Stimulated activated memory B cell treated with anti-CD40 and anti-IgM and Interleukin-4, amounts not matched to agents 10 μg/mL and 1 μg/mL and 100 μg/mL, for 72 hours (primary cell): Measurements from ENCODE around the gene RITA1.

Source experiments
- ATAC-seq: fragments of 150-1000 bp; cut with Tn5 transposase; 2 replicates; pipeline ENCODE4 v1.10.0; 2021
- H3K27ac Mint-ChIP-seq: one replicate; pipeline ENCODE4 v1.8.0; 2022; ENCODE audit warnings: mild to moderate bottlenecking, mixed read lengths
- H3K27me3 Mint-ChIP-seq: one replicate; pipeline ENCODE4 v1.8.0; 2022; ENCODE audit warnings: mixed read lengths
- H3K36me3 Mint-ChIP-seq: one replicate; pipeline ENCODE4 v1.8.0; 2022; ENCODE audit warnings: mixed read lengths
- H3K4me1 Mint-ChIP-seq: one replicate; pipeline ENCODE4 v1.8.0; 2022; ENCODE audit warnings: mixed read lengths
- H3K4me3 Mint-ChIP-seq: one replicate; pipeline ENCODE4 v1.8.0; 2022; ENCODE audit warnings: mild to moderate bottlenecking, moderate library complexity, mixed read lengths
- H3K9me3 Mint-ChIP-seq: one replicate; pipeline ENCODE4 v1.8.0; 2022; ENCODE audit warnings: mixed read lengths

Gene RITA1

GRCh38 chr12:113221997-113222729 lies 36.6 kb downstream of the RITA1 start:
- Mint-ChIP-seq H3K4me3 (peak overlapping the region; percentile 87), H3K27ac (peak overlapping the region; percentile 97), H3K27me3 (no peaks in the 10 kb centered on the region), H3K9me3 (no peaks in the 10 kb centered on the region), H3K36me3 (peaks cover 14% of the 10 kb centered on the region), H3K4me1 (peaks cover 26% of the 10 kb centered on the region)
- peak; percentile 0 for ATAC-seq

GRCh38 chr12:113222730-113223531 lies 37.4 kb downstream of the RITA1 start:
- Mint-ChIP-seq H3K4me3 (peak overlapping the region; percentile 87), H3K9me3 (no peaks in the 10 kb centered on the region), H3K4me1 (peaks cover 25% of the 10 kb centered on the region), H3K27me3 (no peaks in the 10 kb centered on the region), H3K36me3 (peaks cover 22% of the 10 kb centered on the region), H3K27ac (peak overlapping the region; percentile 97)
- no peak for ATAC-seq

DNA sequence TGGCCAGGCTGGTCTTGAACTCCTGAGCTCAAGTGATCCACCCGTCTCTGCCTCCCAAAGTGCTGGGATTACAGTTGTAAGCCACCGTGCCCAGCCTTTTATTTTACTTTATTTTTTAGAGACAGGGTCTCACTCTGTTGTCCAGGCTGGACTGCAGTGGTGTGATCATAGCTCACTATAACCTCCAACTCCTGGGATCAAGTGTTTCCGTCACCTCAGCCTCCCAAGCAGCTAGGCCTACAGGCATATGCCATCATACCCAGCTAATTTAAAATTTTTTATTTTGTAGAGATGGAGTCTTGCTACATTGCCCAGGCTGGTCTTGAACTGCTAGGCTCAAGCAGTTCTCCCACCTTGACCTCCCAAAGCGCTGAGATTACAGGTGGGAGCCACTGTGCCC lies 39.4 kb downstream of the RITA1 start:
- Mint-ChIP-seq H3K4me1 (peaks cover 45% of the 10 kb centered on the region), H3K27me3 (no peaks in the 10 kb centered on the region), H3K9me3 (no peaks in the 10 kb centered on the region), H3K36me3 (peaks cover 34% of the 10 kb centered on the region), H3K4me3 (no peak overlapping the region), H3K27ac (no peak overlapping the region)
- no peak for ATAC-seq

DNA sequence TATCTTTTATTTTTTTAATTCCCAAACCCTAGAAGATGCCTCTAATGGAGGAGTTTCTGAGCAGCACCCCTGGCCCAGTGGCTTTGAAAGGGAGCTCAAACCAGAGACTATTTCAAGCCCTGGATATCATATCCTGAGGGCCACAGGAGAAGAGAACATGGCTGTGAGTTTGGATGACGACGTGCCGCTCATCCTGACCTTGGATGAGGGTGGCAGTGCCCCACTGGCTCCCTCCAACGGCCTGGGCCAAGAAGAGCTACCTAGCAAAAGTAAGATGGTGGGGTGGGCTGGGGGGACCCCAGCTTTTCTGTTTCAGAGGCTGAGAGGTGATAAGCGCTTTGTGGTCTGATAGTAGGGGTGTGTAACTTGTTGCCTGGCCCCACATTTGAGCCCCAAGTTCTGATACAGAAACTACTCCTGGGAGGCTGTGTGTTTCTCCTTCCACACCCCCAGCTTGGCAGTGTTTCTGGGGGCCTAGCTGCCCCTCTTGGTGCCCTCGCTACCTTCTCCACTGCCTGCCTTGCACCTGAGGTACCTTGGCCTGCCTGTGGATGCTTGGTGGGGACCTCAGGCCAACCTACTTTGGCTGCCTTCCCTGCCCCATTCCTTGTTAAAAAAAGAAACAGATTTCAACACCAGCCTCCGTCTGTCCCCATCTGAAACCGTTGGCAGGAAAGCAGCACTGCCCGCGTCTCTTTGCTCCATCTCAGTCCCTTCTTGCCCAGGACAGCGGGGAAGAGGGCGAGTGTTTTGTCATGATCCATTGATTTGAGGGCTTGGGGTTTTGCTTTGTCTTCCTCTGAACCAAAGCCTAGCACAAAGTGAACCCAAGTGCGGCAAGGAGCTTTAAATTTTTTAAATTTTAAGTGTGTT lies 41.4 kb downstream of the RITA1 start:
- Mint-ChIP-seq H3K4me1 (peaks cover 53% of the 10 kb centered on the region), H3K4me3 (no peak overlapping the region), H3K9me3 (no peaks in the 10 kb centered on the region), H3K27me3 (no peaks in the 10 kb centered on the region), H3K36me3 (peaks cover 35% of the 10 kb centered on the region), H3K27ac (peak overlapping the region; percentile 97)
- ATAC-seq: no peak

DNA sequence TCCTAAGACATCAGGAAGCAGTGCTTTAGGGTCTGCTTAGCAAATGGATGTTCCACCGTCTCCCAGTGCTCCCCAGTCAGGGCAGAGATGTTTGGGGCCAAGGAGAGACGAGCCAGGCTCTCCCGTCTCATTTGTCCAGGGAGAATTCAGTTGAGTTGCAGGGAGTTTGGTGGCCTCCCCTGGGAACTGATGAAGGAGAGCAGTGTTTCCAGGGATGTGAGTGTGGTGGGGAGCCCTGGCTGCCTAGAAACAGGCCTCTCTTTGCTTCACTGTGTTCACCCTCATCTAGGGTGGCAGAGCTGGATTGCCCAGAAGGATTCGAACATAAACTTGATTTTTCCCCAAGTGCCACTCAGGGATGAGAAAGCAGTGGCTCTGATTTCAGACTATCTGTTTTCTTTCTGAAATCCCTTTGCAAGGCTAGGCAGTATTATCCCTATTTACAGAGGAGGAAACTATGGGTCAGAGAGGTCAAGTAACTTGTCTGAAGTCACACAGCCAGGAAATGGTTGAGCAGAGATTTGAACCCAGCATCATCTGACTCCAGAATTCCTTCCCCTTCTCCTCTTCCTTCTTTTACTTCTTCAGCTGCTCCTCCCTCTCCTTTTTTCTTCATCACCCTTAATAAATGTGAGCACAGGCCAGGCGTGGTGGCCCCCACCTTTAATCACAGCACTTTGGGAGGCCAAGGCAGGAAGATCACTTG lies 42.3 kb downstream of the RITA1 start:
- no peak overlapping the region for H3K4me3 Mint-ChIP-seq
- H3K4me1 Mint-ChIP-seq: peaks cover 49% of the 10 kb centered on the region
- no peaks in the 10 kb centered on the region for H3K27me3 Mint-ChIP-seq
- peak overlapping the region; percentile 97 for H3K27ac Mint-ChIP-seq
- no peaks in the 10 kb centered on the region for H3K9me3 Mint-ChIP-seq
- no peak for ATAC-seq
- H3K36me3 Mint-ChIP-seq: peaks cover 34% of the 10 kb centered on the region

DNA sequence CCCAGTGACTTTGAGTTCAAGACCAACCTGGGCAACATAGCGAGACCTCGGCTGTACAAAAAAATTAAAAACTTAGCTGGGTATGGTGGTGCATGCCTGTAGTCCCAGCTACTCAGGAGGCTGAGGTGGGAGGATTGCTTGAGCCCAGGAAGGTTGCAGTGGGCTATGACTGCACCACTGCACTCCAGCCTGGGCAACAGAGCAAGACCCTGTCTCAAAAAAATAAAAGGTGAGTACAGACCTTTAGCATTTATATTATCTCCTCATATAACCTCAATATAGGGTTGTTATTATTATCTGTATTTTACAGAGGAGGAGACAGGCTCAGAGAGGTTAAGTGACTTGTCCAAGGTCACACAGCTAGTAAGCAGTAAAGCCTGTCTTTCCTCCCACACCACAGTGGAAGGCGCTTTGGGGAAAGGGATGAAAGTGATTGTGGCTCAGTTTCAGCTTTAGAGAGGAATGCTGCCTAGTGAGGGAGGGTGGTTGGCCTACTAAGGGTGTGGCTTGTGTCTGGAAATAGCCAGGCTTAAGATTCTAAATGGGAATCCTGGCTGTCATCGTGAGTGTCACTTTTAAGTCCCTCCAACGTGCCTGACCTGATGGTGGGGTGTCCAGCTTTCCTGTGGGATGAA lies 43.0 kb downstream of the RITA1 start:
- ATAC-seq: no peak
- H3K9me3 Mint-ChIP-seq: no peaks in the 10 kb centered on the region
- H3K27ac Mint-ChIP-seq: peak overlapping the region; percentile 97
- no peaks in the 10 kb centered on the region for H3K27me3 Mint-ChIP-seq
- H3K4me1 Mint-ChIP-seq: peaks cover 49% of the 10 kb centered on the region
- no peak overlapping the region for H3K4me3 Mint-ChIP-seq
- peaks cover 41% of the 10 kb centered on the region for H3K36me3 Mint-ChIP-seq

DNA sequence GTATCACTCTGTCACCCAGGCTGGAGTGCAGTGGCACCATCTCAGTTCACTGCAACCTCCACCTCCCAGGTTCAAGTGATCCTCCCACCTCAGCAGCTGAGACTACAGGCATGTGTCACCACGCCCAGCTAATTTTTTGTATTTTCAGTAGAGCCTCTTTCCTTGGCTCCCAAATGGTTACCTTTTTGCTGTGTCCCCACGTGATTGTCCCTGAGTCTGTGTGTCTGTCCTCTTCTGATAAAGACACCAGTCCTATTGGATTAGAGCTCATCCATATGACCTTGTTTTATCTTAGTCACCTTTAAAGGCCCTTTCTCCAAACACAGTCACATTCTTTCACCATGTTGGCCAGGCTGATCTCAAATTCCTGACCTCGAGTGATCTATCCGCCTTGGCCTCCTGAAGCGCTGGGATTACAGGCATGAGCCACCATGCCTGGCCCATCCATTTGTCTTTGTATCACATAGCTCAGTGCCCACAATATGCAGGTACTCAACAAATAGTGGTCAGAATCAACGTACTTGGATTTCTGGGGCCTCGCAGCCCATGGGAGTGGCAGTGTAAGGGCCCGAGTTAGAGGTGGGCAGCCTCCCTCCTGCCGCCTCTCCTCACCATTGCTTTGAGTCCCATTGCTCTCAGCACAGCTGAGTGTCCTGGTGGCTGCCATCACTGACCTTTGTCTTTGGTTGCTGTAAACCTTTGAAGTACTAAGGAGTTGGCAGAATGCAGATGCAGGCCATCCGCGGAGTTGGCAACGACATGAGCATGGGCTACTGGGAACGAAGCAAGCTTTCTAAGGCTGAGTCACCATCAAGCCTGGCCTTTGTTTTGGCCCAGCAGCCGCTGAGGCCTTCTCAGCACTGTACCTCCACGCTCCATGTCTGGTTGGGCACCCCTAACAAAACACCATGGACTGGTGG lies 45.1 kb downstream of the RITA1 start:
- no peak for ATAC-seq

DNA sequence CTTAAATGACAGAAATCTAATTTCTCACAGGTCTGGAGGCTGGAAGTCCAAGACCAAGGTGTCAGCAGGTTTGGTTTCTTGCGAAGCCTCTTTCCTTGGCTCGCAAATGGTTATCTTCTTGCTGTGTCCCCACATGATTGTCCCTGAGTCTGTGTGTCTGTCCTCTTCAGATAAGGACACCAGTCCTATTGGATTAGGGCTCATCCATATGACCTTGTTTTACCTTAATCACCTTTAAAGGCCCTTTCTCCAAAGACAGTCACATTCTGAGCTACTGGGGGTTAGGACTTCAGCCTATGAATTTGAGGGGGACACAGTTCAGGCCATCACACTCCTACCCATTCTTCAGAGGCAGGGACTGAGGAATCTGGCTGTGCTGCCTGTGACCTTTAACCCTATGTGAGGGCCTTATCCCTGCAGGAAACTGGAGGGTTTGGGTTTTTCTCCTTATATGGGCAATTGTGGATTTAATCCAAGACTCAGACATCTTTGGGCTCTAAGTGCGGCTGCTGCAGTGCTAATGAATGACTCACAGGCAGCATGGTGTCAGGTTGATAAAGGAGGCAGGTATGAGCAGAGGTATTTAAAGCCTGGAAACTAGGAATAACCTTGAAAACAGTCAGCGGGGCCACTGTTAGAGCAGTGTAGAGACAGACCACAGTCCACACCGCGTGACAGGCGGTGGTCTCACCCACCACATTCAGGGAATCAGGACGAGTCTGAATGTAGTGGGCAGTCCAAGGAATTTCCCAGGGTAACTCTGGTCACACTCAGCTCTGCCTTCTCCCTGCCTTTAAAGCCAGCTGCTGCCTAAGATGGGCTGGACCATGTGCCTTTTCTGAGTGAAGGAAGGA lies 45.9 kb downstream of the RITA1 start:
- peaks cover 61% of the 10 kb centered on the region for H3K36me3 Mint-ChIP-seq
- peak overlapping the region; percentile 97 for H3K27ac Mint-ChIP-seq
- no peak overlapping the region for H3K4me3 Mint-ChIP-seq
- no peaks in the 10 kb centered on the region for H3K27me3 Mint-ChIP-seq
- H3K4me1 Mint-ChIP-seq: peaks cover 61% of the 10 kb centered on the region
- no peak for ATAC-seq
- no peaks in the 10 kb centered on the region for H3K9me3 Mint-ChIP-seq

More for the DNA sequence above, 45.1 kb downstream of the RITA1 start:
- peak overlapping the region; percentile 97 for H3K27ac Mint-ChIP-seq
- H3K9me3 Mint-ChIP-seq: no peaks in the 10 kb centered on the region
- H3K36me3 Mint-ChIP-seq: peaks cover 53% of the 10 kb centered on the region
- H3K4me3 Mint-ChIP-seq: peak overlapping the region; percentile 35
- no peaks in the 10 kb centered on the region for H3K27me3 Mint-ChIP-seq
- H3K4me1 Mint-ChIP-seq: peaks cover 52% of the 10 kb centered on the region

DNA sequence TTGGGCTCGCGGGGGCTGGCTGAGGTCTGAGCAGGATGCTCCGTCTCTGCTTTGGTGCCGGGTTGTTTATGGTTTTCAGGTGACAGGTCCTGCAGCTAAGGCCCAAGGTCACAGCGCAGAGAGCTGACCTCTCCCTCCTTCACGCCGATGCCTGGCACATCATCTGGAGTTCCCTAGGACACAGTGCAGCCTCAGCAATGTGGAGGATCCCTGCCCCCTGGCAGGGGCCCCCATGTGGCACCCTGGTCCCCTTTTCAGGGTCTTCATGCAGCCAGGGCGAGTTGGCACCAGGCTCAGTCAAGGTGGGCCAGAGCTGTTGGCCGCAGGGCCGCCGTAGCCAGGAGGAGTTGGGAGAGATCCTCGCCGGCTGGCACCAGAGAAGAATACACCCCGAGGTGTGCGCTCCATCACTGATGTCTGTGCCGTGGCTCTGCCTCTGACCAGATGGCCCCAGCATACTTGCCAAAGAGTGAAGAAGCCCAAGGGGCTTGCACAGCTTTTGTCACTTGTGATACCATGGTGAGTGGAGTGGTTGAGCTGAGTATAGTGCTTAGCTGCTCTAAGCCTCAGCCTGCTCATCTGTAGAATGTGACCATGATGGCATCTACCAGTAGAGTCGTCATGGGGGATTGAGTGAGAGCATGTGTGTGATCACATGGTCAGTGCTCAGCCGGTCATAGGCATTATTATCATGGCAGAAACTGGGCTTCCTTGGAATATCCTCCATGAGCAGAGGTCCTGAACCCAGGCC lies 46.7 kb downstream of the RITA1 start:
- H3K27ac Mint-ChIP-seq: peak overlapping the region; percentile 97
- ATAC-seq: no peak
- H3K27me3 Mint-ChIP-seq: no peaks in the 10 kb centered on the region
- no peak overlapping the region for H3K4me3 Mint-ChIP-seq
- H3K4me1 Mint-ChIP-seq: peaks cover 62% of the 10 kb centered on the region
- H3K9me3 Mint-ChIP-seq: no peaks in the 10 kb centered on the region
- peaks cover 60% of the 10 kb centered on the region for H3K36me3 Mint-ChIP-seq

- H3K36me3 Mint-ChIP-seq: peaks cover 58% of the 10 kb centered on the region
- no peaks in the 10 kb centered on the region for H3K27me3 Mint-ChIP-seq
- peak; percentile 91 for ATAC-seq
- H3K9me3 Mint-ChIP-seq: no peaks in the 10 kb centered on the region
- peaks cover 55% of the 10 kb centered on the region for H3K4me1 Mint-ChIP-seq
- peak overlapping the region; percentile 97 for H3K27ac Mint-ChIP-seq
- peak overlapping the region; percentile 28 for H3K4me3 Mint-ChIP-seq
Observed at GRCh38 chr12:113232840-113233585, 47.5 kb downstream of the RITA1 start.

- Mint-ChIP-seq H3K4me3 (no peak overlapping the region), H3K9me3 (no peaks in the 10 kb centered on the region), H3K27me3 (no peaks in the 10 kb centered on the region), H3K27ac (peak overlapping the region; percentile 97), H3K4me1 (peaks cover 45% of the 10 kb centered on the region), H3K36me3 (peaks cover 61% of the 10 kb centered on the region)
- ATAC-seq: no peak
Observed at GRCh38 chr12:113233967-113234366, 48.4 kb downstream of the RITA1 start.

DNA sequence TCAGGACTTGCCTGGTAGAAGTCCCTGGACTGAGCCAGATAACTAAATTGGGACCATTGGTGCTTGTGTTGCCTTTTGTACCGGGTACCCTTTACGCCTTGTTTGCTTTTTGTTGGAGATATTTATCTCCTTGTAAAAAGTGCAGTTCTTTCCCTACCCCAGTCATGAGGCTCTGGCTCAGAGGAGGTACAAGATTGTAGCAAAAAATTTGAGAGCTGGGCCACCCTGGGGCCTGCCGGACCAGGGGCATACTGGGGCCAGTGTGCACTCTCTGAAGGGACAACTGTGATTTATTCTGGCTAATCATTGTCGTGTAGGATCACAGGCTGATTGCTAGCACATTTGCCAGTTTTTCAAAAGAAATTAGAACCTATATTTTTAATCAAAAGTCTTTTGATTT lies 49.0 kb downstream of the RITA1 start:
- H3K9me3 Mint-ChIP-seq: no peaks in the 10 kb centered on the region
- no peaks in the 10 kb centered on the region for H3K27me3 Mint-ChIP-seq
- peaks cover 63% of the 10 kb centered on the region for H3K36me3 Mint-ChIP-seq
- no peak overlapping the region for H3K4me3 Mint-ChIP-seq
- ATAC-seq: no peak
- H3K27ac Mint-ChIP-seq: peak overlapping the region; percentile 97
- peaks cover 45% of the 10 kb centered on the region for H3K4me1 Mint-ChIP-seq
